ENCODE data around the gene SLC5A3.

SLC5A3 gene

GRCh38 chr21:34073032-34073748 is at the start of gene SLC5A3, which contains the start of gene MRPS6:
Gene SLC5A3 (plus strand): TSS chr21:34073578. CDS start chr21:34095199, 21,621 bp downstream.
Gene MRPS6 (plus strand): TSS chr21:34073578. CDS start chr21:34073701, 123 bp downstream.
- DNase-seq (peak; percentile 77), ATAC-seq (ENCODE audit: insufficient read depth, low read depth) (peak; percentile 71)
- Histone ChIP-seq H3K79me2 (ENCODE audit: insufficient read depth, low read length) (peaks cover 47% of the 10 kb centered on the region), H3K27me3 (ENCODE audit: insufficient read depth, low read length, poor library complexity) (no peaks in the 10 kb centered on the region), H2AFZ (ENCODE audit: low read depth, low read length) (peak within 1 kb of the TSS; percentile 78), H3K36me3 (ENCODE audit: insufficient read depth, low read length) (peaks cover 30% of the 10 kb centered on the region), H4K20me1 (ENCODE audit: insufficient read depth, low read length) (peaks cover 26% of the 10 kb centered on the region; the same call in 1 of the 2 replicates), H3K27ac (ENCODE audit: low read length) (peak within 1 kb of the TSS; percentile 89), H3K4me2 (ENCODE audit: insufficient read depth, low read length) (peak within 1 kb of the TSS; percentile 95), H3K4me3 (ENCODE audit: low read depth in 1 of 2, low read length in 2 of 2) (peak within 1 kb of the TSS; percentile 92 to 94), H3K9ac (ENCODE audit: low read depth, low read length) (peak within 1 kb of the TSS; percentile 89), H3K4me1 (ENCODE audit: insufficient read depth, low read length) (peaks cover 49% of the 10 kb centered on the region), H3K9me3 (ENCODE audit: insufficient read depth, low read length, severe bottlenecking) (no peaks in the 10 kb centered on the region)
- TF ChIP-seq CTCF (IDR thresholded peaks at IDR 0.05; ENCODE audit: borderline replicate concordance, extremely low read depth, low read length, poor library complexity, severe bottlenecking) (peak; percentile 50), EZH2 (IDR thresholded peaks at IDR 0.05; ENCODE audit: borderline replicate concordance, low read depth, low read length, severe bottlenecking) (no peak)

GRCh38 chr21:34023691-34024373 is 49.5 kb upstream of the SLC5A3 start:
- Histone ChIP-seq H3K4me2 (ENCODE audit: insufficient read depth, low read length) (peak overlapping the region; percentile 8; the same call in 1 of the 2 replicates), H3K4me1 (ENCODE audit: insufficient read depth, low read length) (peaks cover 71% of the 10 kb centered on the region), H3K79me2 (ENCODE audit: insufficient read depth, low read length) (no peaks in the 10 kb centered on the region), H3K27ac (ENCODE audit: low read length) (peak overlapping the region; percentile 73), H3K4me3 (ENCODE audit: low read depth in 1 of 2, low read length in 2 of 2) (no peak overlapping the region), H3K9ac (ENCODE audit: low read depth, low read length) (no peak overlapping the region), H4K20me1 (ENCODE audit: insufficient read depth, low read length) (no peaks in the 10 kb centered on the region), H3K36me3 (ENCODE audit: insufficient read depth, low read length) (no peaks in the 10 kb centered on the region), H3K9me3 (ENCODE audit: insufficient read depth, low read length, severe bottlenecking) (peaks cover 5% of the 10 kb centered on the region), H3K27me3 (ENCODE audit: insufficient read depth, low read length, poor library complexity) (no peaks in the 10 kb centered on the region), H2AFZ (ENCODE audit: low read depth, low read length) (no peak overlapping the region)
- TF ChIP-seq CTCF (IDR thresholded peaks at IDR 0.05; ENCODE audit: borderline replicate concordance, extremely low read depth, low read length, poor library complexity, severe bottlenecking), result no peak
- TF ChIP-seq EZH2 (IDR thresholded peaks at IDR 0.05; ENCODE audit: borderline replicate concordance, low read depth, low read length, severe bottlenecking), result no peak
- peak; percentile 64 for DNase-seq
- peak; percentile 40 for ATAC-seq (ENCODE audit: insufficient read depth, low read depth)

- H3K9ac ChIP-seq (ENCODE audit: low read depth, low read length), result no peak overlapping the region
- H3K27me3 ChIP-seq (ENCODE audit: insufficient read depth, low read length, poor library complexity), result no peaks in the 10 kb centered on the region
- no peak for DNase-seq
- no peaks in the 10 kb centered on the region for H3K36me3 ChIP-seq (ENCODE audit: insufficient read depth, low read length)
- peak overlapping the region; percentile 55 for H3K27ac ChIP-seq (ENCODE audit: low read length)
- peaks cover 5% of the 10 kb centered on the region for H3K9me3 ChIP-seq (ENCODE audit: insufficient read depth, low read length, severe bottlenecking)
- H3K4me3 ChIP-seq (ENCODE audit: low read depth in 1 of 2, low read length in 2 of 2), result no peak overlapping the region
- no peak for TF ChIP-seq CTCF (IDR thresholded peaks at IDR 0.05; ENCODE audit: borderline replicate concordance, extremely low read depth, low read length, poor library complexity, severe bottlenecking)
- no peak for TF ChIP-seq EZH2 (IDR thresholded peaks at IDR 0.05; ENCODE audit: borderline replicate concordance, low read depth, low read length, severe bottlenecking)
- no peaks in the 10 kb centered on the region for H3K79me2 ChIP-seq (ENCODE audit: insufficient read depth, low read length)
- H2AFZ ChIP-seq (ENCODE audit: low read depth, low read length), result no peak overlapping the region
- ATAC-seq (ENCODE audit: insufficient read depth, low read depth), result no peak
- no peak overlapping the region for H3K4me2 ChIP-seq (ENCODE audit: insufficient read depth, low read length)
- H3K4me1 ChIP-seq (ENCODE audit: insufficient read depth, low read length), result peaks cover 66% of the 10 kb centered on the region
- H4K20me1 ChIP-seq (ENCODE audit: insufficient read depth, low read length), result no peaks in the 10 kb centered on the region
Observed at GRCh38 chr21:34024374-34024693, 49.0 kb upstream of the SLC5A3 start.

Data from DND-41 (cell line).